ENCODE results near the gene PPP2R2C.

DNA sequence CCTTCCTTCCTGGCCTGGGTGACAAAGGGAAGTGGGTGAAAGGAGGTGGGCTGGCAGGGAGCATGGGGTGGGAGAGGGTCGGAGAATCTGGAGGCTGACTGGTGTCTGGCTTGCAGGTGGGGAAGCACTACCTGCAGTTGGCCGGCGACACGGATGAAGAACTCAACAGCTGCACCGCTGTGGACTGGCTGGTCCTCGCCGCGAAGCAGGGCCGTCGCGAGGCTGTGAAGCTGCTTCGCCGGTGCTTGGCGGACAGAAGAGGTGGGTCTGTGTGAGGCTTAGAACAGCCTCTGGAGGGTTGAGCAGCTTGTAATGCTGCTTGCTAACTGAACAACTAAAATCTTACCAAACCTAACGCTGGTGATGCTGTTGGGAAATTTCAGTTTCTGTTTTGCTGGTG lies 183.5 kb downstream of the PPP2R2C start:
- TF ChIP-seq POLR2AphosphoS5 (IDR thresholded peaks at IDR 0.05) (no peak), POLR2A (IDR thresholded peaks at IDR 0.05) (no peak)
- TF ChIP-seq, protein P1, sequence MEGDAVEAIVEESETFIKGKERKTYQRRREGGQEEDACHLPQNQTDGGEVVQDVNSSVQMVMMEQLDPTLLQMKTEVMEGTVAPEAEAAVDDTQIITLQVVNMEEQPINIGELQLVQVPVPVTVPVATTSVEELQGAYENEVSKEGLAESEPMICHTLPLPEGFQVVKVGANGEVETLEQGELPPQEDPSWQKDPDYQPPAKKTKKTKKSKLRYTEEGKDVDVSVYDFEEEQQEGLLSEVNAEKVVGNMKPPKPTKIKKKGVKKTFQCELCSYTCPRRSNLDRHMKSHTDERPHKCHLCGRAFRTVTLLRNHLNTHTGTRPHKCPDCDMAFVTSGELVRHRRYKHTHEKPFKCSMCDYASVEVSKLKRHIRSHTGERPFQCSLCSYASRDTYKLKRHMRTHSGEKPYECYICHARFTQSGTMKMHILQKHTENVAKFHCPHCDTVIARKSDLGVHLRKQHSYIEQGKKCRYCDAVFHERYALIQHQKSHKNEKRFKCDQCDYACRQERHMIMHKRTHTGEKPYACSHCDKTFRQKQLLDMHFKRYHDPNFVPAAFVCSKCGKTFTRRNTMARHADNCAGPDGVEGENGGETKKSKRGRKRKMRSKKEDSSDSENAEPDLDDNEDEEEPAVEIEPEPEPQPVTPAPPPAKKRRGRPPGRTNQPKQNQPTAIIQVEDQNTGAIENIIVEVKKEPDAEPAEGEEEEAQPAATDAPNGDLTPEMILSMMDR (IDR thresholded peaks at IDR 0.05): no peak

Data from prostate gland (tissue), 2 donors.